HepG2 (cell line): ENCODE data around the gene LRRC45. TPM values are rescaled to one million over a fixed set of nuclear protein-coding genes. Genes with fewer than 3 reads are reported as not detected.
A peak's percentile ranks its signal among the peaks of the same experiment; 100 is the strongest.

ENCODE experiments used
- ATAD3A ChIP-seq: sonication (generic); formaldehyde crosslinking; IDR thresholded peaks from 2 replicates; pipeline ENCODE4 v1.4.0; 2020; ENCODE audit warnings: missing genetic modification reagents
- ATF7 ChIP-seq, 2 experiments: fragments of 450-650 bp in 1 of 2; sonication (generic) in 1 of 2; formaldehyde crosslinking in 1 of 2; IDR thresholded peaks; 2 replicates each; pipeline versions ENCODE4 v1.4.0 to v1.6.1; 2016 to 2020; ENCODE audit warnings: antibody characterized with exemption in 1 of 2, mild to moderate bottlenecking in 1 of 2, missing genetic modification reagents in 1 of 2
- EHMT2 ChIP-seq: fragments of 200-600 bp; sonication (generic); IDR thresholded peaks from 2 replicates; pipeline ENCODE4 v1.7.0; 2017; ENCODE audit warnings: antibody characterized with exemption, low read depth, low read length, borderline replicate concordance
- FOXO4 ChIP-seq: sonication (generic); formaldehyde crosslinking; conservative IDR thresholded peaks from 2 replicates; pipeline ENCODE4 v1.8.1; 2023; ENCODE audit warnings: missing genetic modification reagents
- HNF4A ChIP-seq: sonication (generic); formaldehyde crosslinking; IDR thresholded peaks from 2 replicates; pipeline ENCODE4 v1.4.0; 2020; ENCODE audit warnings: missing genetic modification reagents
- IRF9 ChIP-seq: sonication (generic); formaldehyde crosslinking; IDR thresholded peaks from 2 replicates; pipeline ENCODE4 v1.8.0; 2022; ENCODE audit warnings: missing genetic modification reagents, mild to moderate bottlenecking, borderline replicate concordance
- MAF1 ChIP-seq: sonication (generic); formaldehyde crosslinking; IDR thresholded peaks from 2 replicates; pipeline ENCODE4 v1.5.0; 2020; ENCODE audit warnings: missing genetic modification reagents, borderline replicate concordance
- PATZ1 ChIP-seq: sonication (generic); formaldehyde crosslinking; IDR thresholded peaks from 2 replicates; pipeline ENCODE4 v1.4.0; 2020; ENCODE audit warnings: missing genetic modification reagents
- PPARG ChIP-seq: conservative IDR thresholded peaks from 2 replicates; pipeline ENCODE4 v1.6.1; 2016; ENCODE audit warnings: missing biosample characterization, missing genetic modification reagents
- SAFB2 ChIP-seq: sonication (generic); formaldehyde crosslinking; IDR thresholded peaks from 2 replicates; pipeline ENCODE4 v1.5.1; 2020; ENCODE audit warnings: missing genetic modification reagents, low read depth, mild to moderate bottlenecking, borderline replicate concordance
- SKIL ChIP-seq: sonication (generic); formaldehyde crosslinking; IDR thresholded peaks from 2 replicates; pipeline ENCODE4 v1.8.0; 2022; ENCODE audit warnings: missing genetic modification reagents, mild to moderate bottlenecking, moderate library complexity, borderline replicate concordance
- TIGD3 ChIP-seq: sonication (generic); formaldehyde crosslinking; IDR thresholded peaks from 2 replicates; pipeline ENCODE4 v1.5.1; 2020; ENCODE audit warnings: mild to moderate bottlenecking, missing genetic modification reagents, borderline replicate concordance
- YY1 ChIP-seq: IDR thresholded peaks from 2 replicates; pipeline ENCODE4 v1.6.1; 2011; ENCODE audit warnings: low read length, low read depth, moderate library complexity, mild to moderate bottlenecking; ENCODE audit not compliant: insufficient read depth, insufficient replicate concordance
- ZBTB34 ChIP-seq: sonication (generic); formaldehyde crosslinking; IDR thresholded peaks from 2 replicates; pipeline ENCODE4 v1.8.0; 2022; ENCODE audit warnings: mild to moderate bottlenecking, missing genetic modification reagents
- ZNF121 ChIP-seq: sonication (generic); formaldehyde crosslinking; IDR thresholded peaks from 2 replicates; pipeline ENCODE4 v1.5.0; 2020; ENCODE audit warnings: mild to moderate bottlenecking, missing genetic modification reagents
- ZNF160 ChIP-seq: sonication (generic); formaldehyde crosslinking; IDR thresholded peaks from 2 replicates; pipeline ENCODE4 v1.8.0; 2022; ENCODE audit warnings: mild to moderate bottlenecking, inconsistent platforms, missing genetic modification reagents
- ZNF576 ChIP-seq: sonication (generic); formaldehyde crosslinking; IDR thresholded peaks from 2 replicates; pipeline ENCODE4 v1.4.0; 2020; ENCODE audit warnings: mild to moderate bottlenecking, missing genetic modification reagents
- polyA plus RNA-seq, 8 experiments: library from polyadenylated mRNA; depleted of rRNA in 3 of 8; stranded (reverse) in 7 of 8; unstranded in 1 of 8; fragments of >200 nt; fragmentation: Illumina TruSeq in 4 of 8; extraction: Trizol in 4 of 8; gene quantifications; 2 replicates each; pipeline versions ENCODE4 v1.2.1 to v1.2.3, GENCODE V29; 2011 to 2016; ENCODE audit warnings: low read depth in 4 of 8, missing spikeins in 1 of 8, mixed read lengths in 1 of 8; ENCODE audit not compliant: insufficient read depth in 1 of 8
- total RNA-seq, 5 experiments: library from RNA; depleted of rRNA; stranded (reverse); fragments of >200 nt; fragmentation: Illumina TruSeq; extraction: Trizol; gene quantifications; 2 replicates each; pipeline ENCODE4 v1.2.3, GENCODE V29; 2016; ENCODE audit warnings: low read depth in 1 of 5

LRRC45 gene
- total and polyA plus RNA-seq, 2 of the 13 experiments (the other 11 are each of a cell fraction or from before 2014, with no cell fraction given), result 11.6 to 48.1 TPM

GRCh38 chr17:82023447-82024241 lies 539 bp downstream of the LRRC45 start (continued):
- TF ChIP-seq SAFB2 (no peak; the same call in 1 of the 2 replicates), YY1 (no peak), TIGD3 (CRISPR knock-in tag) (peak; percentile 62; the same call in 1 of the 2 replicates), ZBTB34 (CRISPR knock-in tag) (peak; percentile 64; the same call in 1 of the 2 replicates), MAF1 (CRISPR knock-in tag) (no peak), PPARG (no peak), ZNF121 (CRISPR knock-in tag) (no peak), ZNF160 (CRISPR knock-in tag) (0 out of 2 replicates have a peak, but pooled peaks have one; percentile 23), IRF9 (CRISPR knock-in tag) (no peak; the same call in 1 of the 2 replicates), SKIL (CRISPR knock-in tag) (no peak), EHMT2 (no peak), PATZ1 (CRISPR knock-in tag) (peak; percentile 5), ATF7 (IDR thresholded peaks at IDR 0.05) (no peak), ATF7 (CRISPR knock-in tag; IDR thresholded peaks at IDR 0.05) (no peak), HNF4A (CRISPR knock-in tag) (no peak), ZNF576 (CRISPR knock-in tag) (peak; percentile 76; the same call in 1 of the 2 replicates), ATAD3A (no peak), FOXO4 (CRISPR knock-in tag) (peak; percentile 98; the same call in 1 of the 2 replicates)
